Spinal cord (tissue), 10 donors: ENCODE data around the gene CACNB2. TPM values are rescaled to one million over a fixed set of nuclear protein-coding genes. Genes with fewer than 3 reads are reported as not detected.
A peak's percentile ranks its signal among the peaks of the same experiment; 100 is the strongest.
"Not testable (repeated sequence)": the region's sequence is repeated elsewhere in the genome, so short reads cannot be mapped to it uniquely, and the experiment has no call there.

ENCODE experiments used
- DNase-seq, 6 donors: peaks; one replicate each; pipeline versions ENCODE4 v3.0.0 to v3.0.0-alpha.2; 2013 to 2015; ENCODE audit warnings: low spot score in 6 of 6, low read depth in 4 of 6
- H3K27ac ChIP-seq: one replicate; pipeline ENCODE4 v1.5.1; 2013; ENCODE audit warnings: low read depth, low read length, control low read depth
- H3K27me3 ChIP-seq: one replicate; pipeline ENCODE4 v1.6.1; 2013; ENCODE audit warnings: low read length; ENCODE audit not compliant: control insufficient read depth, insufficient read depth
- H3K36me3 ChIP-seq: one replicate; pipeline ENCODE4 v1.6.1; 2013; ENCODE audit warnings: low read length; ENCODE audit not compliant: control insufficient read depth, insufficient read depth
- H3K4me1 ChIP-seq: one replicate; pipeline ENCODE4 v1.6.1; 2013; ENCODE audit warnings: low read length; ENCODE audit not compliant: control insufficient read depth, insufficient read depth
- H3K4me3 ChIP-seq: one replicate; pipeline ENCODE4 v1.5.1; 2013; ENCODE audit warnings: low read depth, low read length, control low read depth
- H3K9me3 ChIP-seq: one replicate; pipeline ENCODE4 v1.6.1; 2013; ENCODE audit warnings: low read length; ENCODE audit not compliant: control insufficient read depth, insufficient read depth
- WGBS: methylation state at CpG from one replicate; pipeline ENCODE4 v1.1.5; 2013; ENCODE audit warnings: missing lambda C conversion rate; ENCODE audit not compliant: insufficient coverage; 5-methylcytosine and 5-hydroxymethylcytosine counted together
- polyA plus RNA-seq, 2 donors: library from polyadenylated mRNA; unstranded; fragments of 120-200 nt; gene quantifications; one replicate each; pipeline ENCODE4 v1.2.1, GENCODE V29; 2013; ENCODE audit not compliant: insufficient read length in 2 of 2
- total RNA-seq, 2 donors: library from RNA; depleted of rRNA in 1 of 2; stranded (reverse); fragments of 120-200 nt in 1 of 2; fragments of >200 nt in 1 of 2; gene quantifications; one replicate each; pipeline versions ENCODE4 v1.2.3 to v1.2.4, GENCODE V29; 2013 to 2014
- donor health status: healthy.

CACNB2 gene
- total and polyA plus RNA-seq, 4 donors = 18.4 to 32.7 (median 24.9) TPM

DNA sequence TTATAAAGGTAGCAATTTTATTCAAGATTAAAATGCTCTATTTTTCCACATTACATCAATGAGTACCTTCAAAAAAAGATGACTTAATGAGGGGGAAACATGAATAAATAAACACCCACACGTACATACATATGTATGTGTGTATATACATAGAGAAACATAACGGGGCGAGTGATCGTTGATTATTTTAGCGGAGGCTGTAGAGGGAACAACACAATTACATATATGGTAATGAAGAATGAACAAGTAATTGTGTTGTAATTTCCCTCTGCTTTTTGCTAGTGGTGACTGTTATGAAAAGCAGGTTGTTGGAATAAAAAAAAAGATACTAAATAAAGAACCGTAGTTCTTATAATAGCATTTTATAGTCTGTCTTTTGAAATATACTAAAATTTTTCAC is 63.2 kb downstream of the CACNB2 start:
- DNase-seq = peak in 1 of 6 donors; percentile 73
- Histone ChIP-seq H3K9me3 (no peaks in the 10 kb centered on the region), H3K27ac (peak overlapping the region; percentile 49), H3K36me3 (no peaks in the 10 kb centered on the region), H3K27me3 (no peaks in the 10 kb centered on the region), H3K4me3 (no peak overlapping the region), H3K4me1 (no peaks in the 10 kb centered on the region)
- WGBS = no CpG with 5 or more reads among the region's 6 CpGs

GRCh38 chr10:18204039-18204835 is 64.0 kb downstream of the CACNB2 start:
- Histone ChIP-seq H3K36me3 (no peaks in the 10 kb centered on the region), H3K27ac (no peak overlapping the region), H3K27me3 (no peaks in the 10 kb centered on the region), H3K9me3 (no peaks in the 10 kb centered on the region), H3K4me1 (no peaks in the 10 kb centered on the region), H3K4me3 (no peak overlapping the region)
- WGBS = no CpG with 5 or more reads among the region's 6 CpGs
- DNase-seq = peak in 3 of 6 donors; percentile 59 to 95 (median 85)

- Histone ChIP-seq H3K9me3 (no peaks in the 10 kb centered on the region), H3K27ac (no peak overlapping the region), H3K4me3 (no peak overlapping the region), H3K4me1 (no peaks in the 10 kb centered on the region), H3K27me3 (no peaks in the 10 kb centered on the region), H3K36me3 (no peaks in the 10 kb centered on the region)
- no peak for DNase-seq
- no CpG with 5 or more reads among the region's 5 CpGs for WGBS
Measured at GRCh38 chr10:18205098-18205834, 65.0 kb downstream of the CACNB2 start.

GRCh38 chr10:18208186-18208585 is 68.0 kb downstream of the CACNB2 start:
- not testable (repeated sequence) for H3K4me1 ChIP-seq

GRCh38 chr10:18209241-18209640 is 69.0 kb downstream of the CACNB2 start:
- no peaks in the 10 kb centered on the region for H3K9me3 ChIP-seq
- no peak overlapping the region for H3K27ac ChIP-seq
- WGBS = no CpG with 5 or more reads among the region's 2 CpGs

More at GRCh38 chr10:18208186-18208585, 68.0 kb downstream of the CACNB2 start:
- H3K4me3 ChIP-seq, H3K36me3 ChIP-seq, H3K27ac ChIP-seq, H3K27me3 ChIP-seq, H3K9me3 ChIP-seq, DNase-seq: not testable (repeated sequence)
- no CpG with 5 or more reads among the region's 3 CpGs for WGBS

GRCh38 chr10:18210711-18211110 is 70.5 kb downstream of the CACNB2 start:
- no peak for DNase-seq
- WGBS = 100% methylated on average over 1 of the region's 2 CpGs
- H3K4me1 ChIP-seq = no peaks in the 10 kb centered on the region
- H3K4me3 ChIP-seq = no peak overlapping the region
- no peaks in the 10 kb centered on the region for H3K9me3 ChIP-seq
- H3K27me3 ChIP-seq = no peaks in the 10 kb centered on the region
- H3K27ac ChIP-seq = no peak overlapping the region
- H3K36me3 ChIP-seq = no peaks in the 10 kb centered on the region

More at GRCh38 chr10:18209241-18209640, 69.0 kb downstream of the CACNB2 start:
- Histone ChIP-seq H3K27me3 (no peaks in the 10 kb centered on the region), H3K4me1 (no peaks in the 10 kb centered on the region), H3K36me3 (no peaks in the 10 kb centered on the region), H3K4me3 (no peak overlapping the region)
- no peak for DNase-seq

GRCh38 chr10:18211862-18212261 is 71.6 kb downstream of the CACNB2 start:
- no peaks in the 10 kb centered on the region for H3K9me3 ChIP-seq
- WGBS = no CpG with 5 or more reads among the region's 4 CpGs
- no peak for DNase-seq
- no peaks in the 10 kb centered on the region for H3K27me3 ChIP-seq
- H3K36me3 ChIP-seq = no peaks in the 10 kb centered on the region
- no peaks in the 10 kb centered on the region for H3K4me1 ChIP-seq
- no peak overlapping the region for H3K4me3 ChIP-seq
- H3K27ac ChIP-seq = no peak overlapping the region

DNA sequence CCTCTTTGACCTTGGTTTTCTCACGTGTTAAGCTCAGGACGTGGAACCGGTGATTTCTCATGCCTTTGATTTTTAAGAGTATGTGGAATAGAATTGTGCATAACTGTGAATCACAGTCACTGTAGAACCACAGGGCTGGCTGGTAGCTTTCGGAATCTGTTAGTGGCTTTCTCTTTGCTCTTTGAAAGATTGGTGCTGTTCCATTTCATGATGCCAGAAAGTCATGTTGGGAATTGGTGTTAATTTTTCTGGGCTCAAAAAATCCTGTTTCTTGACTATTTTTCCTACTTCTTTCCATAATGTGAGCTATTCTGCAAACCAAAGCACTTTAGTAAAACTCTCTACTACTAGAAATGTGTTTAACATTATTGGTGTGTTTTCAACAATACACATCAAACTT is 73.0 kb downstream of the CACNB2 start:
- no peaks in the 10 kb centered on the region for H3K27me3 ChIP-seq
- H3K9me3 ChIP-seq = no peaks in the 10 kb centered on the region
- DNase-seq = peak in 1 of 6 donors; percentile 51
- no peak overlapping the region for H3K27ac ChIP-seq
- 63% methylated on average over 3 of the region's 4 CpGs for WGBS
- H3K4me1 ChIP-seq = no peaks in the 10 kb centered on the region
- no peak overlapping the region for H3K4me3 ChIP-seq
- H3K36me3 ChIP-seq = no peaks in the 10 kb centered on the region

DNA sequence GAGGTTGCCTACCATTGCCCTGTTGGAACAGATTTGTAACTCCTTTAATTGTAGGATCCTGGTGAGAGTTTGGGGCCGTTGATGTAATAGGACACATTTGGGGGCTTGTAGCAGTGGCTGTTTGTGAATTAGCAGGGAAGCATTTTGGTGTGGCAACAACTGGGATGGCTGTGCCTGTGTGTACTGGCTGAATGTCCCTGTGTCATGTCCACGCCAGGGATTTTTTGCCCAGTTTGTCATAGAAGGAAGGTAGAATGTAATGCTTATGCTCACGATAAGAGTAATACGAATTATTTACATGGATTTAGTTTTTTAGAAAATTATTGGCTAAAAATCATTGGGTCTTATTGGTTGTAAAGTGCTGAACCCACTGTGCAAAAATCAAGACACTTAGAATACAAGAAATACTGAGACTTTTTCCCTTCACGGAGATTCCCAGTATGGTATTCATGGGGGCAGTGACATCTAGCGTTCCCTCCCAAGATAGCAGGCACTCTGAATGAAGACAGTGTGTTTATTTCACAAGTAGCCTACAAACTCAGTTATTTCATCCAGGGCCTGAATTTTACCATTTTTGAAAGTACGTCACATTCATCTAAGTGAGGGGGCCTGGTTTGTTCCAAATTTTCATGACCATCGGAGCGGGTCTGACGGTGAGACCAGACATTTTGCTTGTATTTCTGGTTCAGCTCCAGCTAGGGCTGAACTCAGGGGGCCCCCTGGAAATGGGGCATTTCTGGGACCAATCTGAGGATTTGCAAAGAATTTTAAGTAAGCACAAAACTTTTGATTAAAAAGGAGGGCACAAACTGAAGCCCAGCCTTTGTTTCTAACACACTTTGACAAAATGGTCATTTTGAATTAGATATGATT is 74.7 kb downstream of the CACNB2 start:
- Histone ChIP-seq H3K4me1 (no peaks in the 10 kb centered on the region), H3K4me3 (no peak overlapping the region), H3K9me3 (no peaks in the 10 kb centered on the region), H3K27me3 (no peaks in the 10 kb centered on the region), H3K36me3 (no peaks in the 10 kb centered on the region), H3K27ac (no peak overlapping the region)
- DNase-seq = peak in 5 of 6 donors; percentile 73 to 96 (median 75)
- 30% methylated on average over 6 of the region's 10 CpGs for WGBS
